NCI-H2171 (cell line): ENCODE data around the gene GALNS.
A peak's percentile ranks its signal among the peaks of the same experiment; 100 is the strongest.
"Not testable (repeated sequence)": the region's sequence is repeated elsewhere in the genome, so short reads cannot be mapped to it uniquely, and the experiment has no call there.

Source experiments
- DNase-seq: peaks from one replicate; lab custom pipeline; 2025; lab: John Stamatoyannopoulos, UW

GALNS gene

GRCh38 chr16:88804552-88805339 lies 52.0 kb downstream of the GALNS start:
- no peak for DNase-seq

- no peak for DNase-seq
Measured at GRCh38 chr16:88804173-88804551, 52.6 kb downstream of the GALNS start.

GRCh38 chr16:88803264-88803987 lies 53.3 kb downstream of the GALNS start, which contains the start of gene CDT1:
Gene CDT1 (plus strand): TSS chr16:88803789. CDS start chr16:88803832, 43 bp downstream.
- peak; percentile 75 for DNase-seq

- DNase-seq, result no peak
Measured at GRCh38 chr16:88800277-88800592, 56.5 kb downstream of the GALNS start.

- DNase-seq, result no peak
Measured at GRCh38 chr16:88799569-88800276, 57.0 kb downstream of the GALNS start.

- DNase-seq, result peak; percentile 86
Measured at GRCh38 chr16:88798772-88799455, 57.8 kb downstream of the GALNS start.

GRCh38 chr16:88798073-88798472 lies 58.7 kb downstream of the GALNS start:
- no peak for DNase-seq

- DNase-seq, result peak; percentile 38
Measured at GRCh38 chr16:88796278-88796677, 60.5 kb downstream of the GALNS start.

GRCh38 chr16:88793251-88793954 lies 63.3 kb downstream of the GALNS start:
- DNase-seq, result no peak

- DNase-seq, result no peak
Measured at GRCh38 chr16:88792668-88793250, 64.0 kb downstream of the GALNS start.

- DNase-seq, result no peak
Measured at GRCh38 chr16:88792078-88792550, 64.6 kb downstream of the GALNS start.

GRCh38 chr16:88790312-88791211 lies 66.2 kb downstream of the GALNS start:
- no peak for DNase-seq

GRCh38 chr16:88789594-88789993 lies 67.2 kb downstream of the GALNS start:
- DNase-seq, result no peak

GRCh38 chr16:88788749-88789148 lies 68.0 kb downstream of the GALNS start:
- DNase-seq, result not testable (repeated sequence)

- DNase-seq, result no peak
Measured at GRCh38 chr16:88787579-88788314, 69.0 kb downstream of the GALNS start.

- peak; percentile 18 for DNase-seq
Measured at GRCh38 chr16:88785106-88785924, 71.4 kb downstream of the GALNS start, which contains the start of gene PIEZO1. Gene PIEZO1 (minus strand): TSS chr16:88785220. CDS start chr16:88784964, 256 bp downstream.

GRCh38 chr16:88784856-88785105 lies 72.0 kb downstream of the GALNS start:
- DNase-seq, result no peak

- no peak for DNase-seq
Measured at GRCh38 chr16:88784074-88784855, 72.5 kb downstream of the GALNS start.
